Cerebellar nuclear complex (tissue), 1 donor: ENCODE results near the gene PRPF6.

Experiments
- DNase-seq, 2 experiments: peaks; one replicate each; lab custom pipeline; 2025; lab: John Stamatoyannopoulos, UW

Gene PRPF6

GRCh38 chr20:63945921-63946920, 34.7 kb upstream of the PRPF6 start:
- no peak for DNase-seq

DNA sequence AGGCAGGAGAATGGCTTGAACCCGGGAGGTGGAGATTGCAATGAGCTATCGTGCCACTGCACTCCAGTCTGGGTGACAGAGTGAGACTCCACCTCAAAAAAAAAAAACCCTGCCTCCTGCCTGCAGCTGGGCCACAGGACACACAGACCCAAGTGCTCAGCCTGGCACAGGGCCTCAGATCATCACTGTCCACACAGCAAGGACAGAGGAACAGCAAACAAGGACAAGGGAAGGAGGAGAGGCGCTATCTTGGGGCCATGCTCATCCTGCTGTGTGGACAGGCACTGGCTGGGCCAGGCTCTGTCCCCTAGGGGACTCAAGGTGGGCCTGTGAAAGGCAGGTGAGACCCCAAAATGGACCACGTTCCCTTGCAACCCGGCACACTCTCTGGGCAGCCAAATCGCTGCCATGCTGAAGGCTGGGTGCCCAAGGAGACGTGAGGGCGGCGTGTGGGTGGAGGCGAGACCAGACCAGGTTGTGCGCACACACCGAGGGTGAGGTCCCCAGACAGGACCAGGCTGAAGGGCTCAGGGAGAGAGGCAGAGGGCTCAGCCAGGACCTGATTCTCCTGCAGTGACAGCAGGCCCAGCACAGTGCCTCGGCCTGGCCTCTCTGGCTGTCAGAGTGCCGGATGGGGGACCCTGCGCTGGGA, 33.8 kb upstream of the PRPF6 start:
- DNase-seq = no peak

DNA sequence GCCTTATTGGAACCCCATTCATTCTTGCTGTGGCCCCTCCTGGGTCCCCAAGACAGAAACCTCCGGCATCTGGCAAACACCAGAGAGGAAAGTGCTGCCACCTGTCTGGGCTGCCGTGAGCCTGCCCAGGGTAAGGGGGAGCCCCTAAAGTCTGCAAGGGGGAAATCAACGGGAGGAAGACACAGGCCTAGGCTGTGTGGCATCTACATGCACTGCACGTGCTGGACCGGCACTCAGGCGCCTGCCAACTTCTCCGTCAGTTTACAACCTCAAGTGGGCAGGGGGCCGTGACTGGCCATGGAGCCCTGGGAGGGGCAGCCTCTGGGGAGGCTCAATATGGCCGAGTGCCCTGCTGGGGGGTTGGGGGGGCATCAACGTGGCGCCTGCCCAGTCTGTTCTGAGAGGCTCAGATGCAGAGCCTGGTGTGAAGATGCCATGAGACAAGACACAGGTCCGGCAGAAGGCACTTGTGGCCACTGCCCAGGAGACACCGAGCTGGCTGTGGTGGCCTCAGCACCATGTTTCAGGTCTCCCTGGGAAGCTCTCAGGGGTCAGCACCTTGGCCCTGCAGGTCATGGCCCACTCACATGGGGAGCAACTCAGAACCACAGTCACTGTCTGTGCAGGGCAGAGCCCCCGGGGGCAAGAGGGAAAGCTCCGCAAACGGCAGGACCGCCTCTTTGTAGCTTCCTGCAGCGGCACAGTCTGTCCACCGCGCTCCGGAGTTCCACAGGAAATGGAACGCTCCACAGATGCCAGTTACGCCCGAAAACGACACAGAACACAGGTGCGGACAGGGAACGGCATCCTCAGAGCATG, 33.1 kb upstream of the PRPF6 start:
- no peak for DNase-seq

- DNase-seq = no peak
Measured at GRCh38 chr20:63950701-63951397, 30.1 kb upstream of the PRPF6 start.

- peak in 1 of 2 experiments; percentile 11 for DNase-seq
Measured at GRCh38 chr20:63951398-63952209, 29.3 kb upstream of the PRPF6 start.

DNA sequence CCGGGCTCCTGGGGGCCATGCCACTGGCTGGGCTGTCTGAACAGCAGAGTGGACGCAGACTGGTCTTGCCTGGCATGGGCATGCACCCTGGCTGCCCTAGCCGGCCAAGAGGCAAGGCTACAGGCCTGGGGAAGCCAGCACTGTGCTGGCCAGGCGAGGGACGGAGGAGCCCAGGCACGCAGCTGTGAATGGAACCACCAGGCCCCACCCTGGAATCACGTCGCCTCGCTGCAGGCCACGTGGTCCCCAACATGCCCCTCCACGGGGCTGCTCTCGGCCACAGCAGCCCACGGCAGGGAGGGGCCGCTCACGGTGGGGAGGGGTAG, 28.8 kb upstream of the PRPF6 start:
- no peak for DNase-seq

- DNase-seq = no peak
Measured at GRCh38 chr20:63952769-63953168, 28.2 kb upstream of the PRPF6 start.

DNA sequence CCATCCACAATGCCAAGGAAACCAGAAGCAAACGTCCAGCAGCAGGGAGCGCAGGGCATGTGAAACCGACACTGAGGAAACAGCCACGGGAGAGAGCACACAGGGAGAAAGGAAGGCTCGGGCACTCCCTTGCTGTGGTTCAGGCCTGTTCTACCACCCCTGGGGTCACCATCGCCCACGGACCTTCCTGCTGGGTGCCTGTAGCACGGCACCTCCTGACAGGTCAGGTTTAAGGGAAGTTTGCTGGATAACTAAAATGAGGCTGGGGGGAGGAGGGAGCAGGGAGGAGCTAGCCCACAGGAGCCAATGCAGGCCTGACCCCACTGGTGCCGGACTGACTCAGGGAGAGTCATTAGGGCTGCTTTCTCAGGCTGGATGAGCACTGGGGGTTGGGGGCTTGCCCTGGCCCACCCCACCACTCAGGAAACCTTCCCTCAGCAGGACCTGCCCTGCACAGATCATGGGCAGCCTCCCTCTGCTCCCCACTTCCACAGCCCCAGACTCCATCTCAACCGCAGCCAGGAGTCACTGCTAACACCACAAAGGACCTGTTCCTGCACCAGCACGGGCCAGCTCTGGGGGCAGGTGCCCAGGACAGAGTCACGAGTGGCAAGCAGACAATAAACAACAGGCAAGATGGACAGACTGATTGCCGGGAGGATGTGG, 27.0 kb upstream of the PRPF6 start:
- no peak for DNase-seq

- no peak for DNase-seq
Measured at GRCh38 chr20:63955281-63955826, 25.6 kb upstream of the PRPF6 start.

- DNase-seq = peak in 1 of 2 experiments; percentile 13
Measured at GRCh38 chr20:63955827-63956663, 24.9 kb upstream of the PRPF6 start, which contains the start of gene UCKL1. UCKL1 (minus strand) TSS chr20:63956416; CDS start chr20:63956372, 44 bp downstream.

GRCh38 chr20:63956664-63957003, 24.3 kb upstream of the PRPF6 start:
- DNase-seq = no peak

- DNase-seq = no peak
Measured at GRCh38 chr20:63957004-63957689, 23.8 kb upstream of the PRPF6 start.

- no peak for DNase-seq
Measured at GRCh38 chr20:63957690-63958441, 23.1 kb upstream of the PRPF6 start.

DNA sequence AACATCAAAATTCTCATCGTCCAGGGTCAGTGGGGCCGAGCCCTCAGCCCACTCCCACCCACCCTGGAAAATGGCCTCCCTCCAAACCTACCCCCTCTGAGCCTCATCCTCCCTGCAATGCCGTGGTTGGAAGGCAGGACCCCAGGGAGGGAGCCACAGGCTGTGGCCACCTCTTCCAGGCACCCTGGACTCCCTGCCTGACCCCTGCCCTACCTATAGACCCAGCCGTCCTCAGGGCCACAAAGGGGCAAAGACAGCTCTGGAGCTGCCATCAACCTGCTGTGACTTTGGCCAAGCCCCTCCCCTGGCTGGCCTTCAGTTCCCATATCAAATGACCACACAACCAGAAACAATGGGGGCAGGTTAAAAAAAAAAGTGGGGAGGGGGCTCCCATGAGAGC, 22.5 kb upstream of the PRPF6 start:
- DNase-seq = no peak

DNA sequence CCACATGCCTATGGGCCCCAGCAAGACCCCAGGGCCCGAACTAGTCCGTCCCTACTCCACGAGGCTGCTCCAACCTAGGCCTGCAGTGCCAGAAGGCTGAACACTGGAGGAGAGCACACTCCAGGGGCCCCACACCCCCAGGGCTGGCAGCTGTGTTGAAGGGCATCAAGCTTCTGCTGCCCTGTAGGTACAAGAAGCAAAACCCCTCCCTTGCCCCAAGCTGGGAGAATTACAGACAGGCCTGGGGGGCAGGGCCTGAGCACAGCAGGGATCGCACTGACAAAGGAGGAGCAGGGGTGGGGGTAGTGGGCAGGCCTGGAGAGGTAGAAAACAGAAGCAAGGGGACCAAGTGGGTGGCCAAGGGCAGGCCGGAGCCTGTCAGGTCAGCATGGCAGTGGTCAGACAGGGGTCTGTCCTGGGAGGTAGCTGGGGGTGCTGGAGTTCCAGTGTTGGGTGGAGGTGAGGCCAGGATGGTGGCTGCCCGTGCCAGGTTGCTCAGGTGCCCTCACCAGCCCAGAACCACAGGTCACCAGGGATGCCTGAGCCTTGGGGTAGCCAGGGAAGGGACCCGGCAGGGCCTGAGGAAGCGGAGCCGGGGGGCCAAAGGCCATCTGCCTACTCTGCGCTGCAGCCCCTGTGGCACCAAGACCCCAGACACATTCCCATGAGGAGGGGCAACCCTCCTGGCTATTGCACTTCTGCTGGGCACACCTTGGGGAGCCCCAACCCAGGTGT, 21.8 kb upstream of the PRPF6 start:
- no peak for DNase-seq

- DNase-seq = no peak
Measured at GRCh38 chr20:63959699-63960075, 21.2 kb upstream of the PRPF6 start.
